ENCODE results near the gene AP2A1. TPM values are rescaled to one million over a fixed set of nuclear protein-coding genes. Genes with fewer than 3 reads are reported as not detected.
"Not testable (repeated sequence)": the region's sequence is repeated elsewhere in the genome, so short reads cannot be mapped to it uniquely, and the experiment has no call there.

Gene AP2A1
- polyA plus RNA-seq (2013, experiment 1 of 2): 60.2 TPM
- 69.5 TPM for polyA plus RNA-seq (2013, experiment 2 of 2)

GRCh38 chr19:49766930-49767299 is at the start of gene AP2A1:
Gene AP2A1 (plus strand): TSS chr19:49767001. CDS start chr19:49767134, 133 bp downstream.
- under 1% methylated on average over 38 of the region's 38 CpGs for WGBS
- H3K36me3 ChIP-seq (ENCODE audit: insufficient read depth, low read length): peaks cover 2% of the 10 kb centered on the region; the same call in 1 of the 2 replicates
- H3K4me3 ChIP-seq (ENCODE audit: low read length): peak within 1 kb of the TSS; percentile 98
- H3K27me3 ChIP-seq (ENCODE audit: insufficient read depth, low read length): no peaks in the 10 kb centered on the region
- no peaks in the 10 kb centered on the region for H3K9me3 ChIP-seq (ENCODE audit: insufficient read depth, low read depth, low read length)
- peaks cover 4% of the 10 kb centered on the region; the same call in 1 of the 2 replicates for H3K4me1 ChIP-seq (ENCODE audit: insufficient read depth, low read length)
- peak within 1 kb of the TSS; percentile 99 for H3K27ac ChIP-seq (ENCODE audit: low read depth, low read length)
- peak within 1 kb of the TSS; percentile 90 for H3K9ac ChIP-seq (ENCODE audit: low read depth, low read length)

GRCh38 chr19:49718511-49718910 is 48.3 kb upstream of the AP2A1 start:
- no peak overlapping the region for H3K27ac ChIP-seq (ENCODE audit: low read depth, low read length)
- 92% methylated on average over 8 of the region's 8 CpGs for WGBS
- no peaks in the 10 kb centered on the region for H3K9me3 ChIP-seq (ENCODE audit: insufficient read depth, low read depth, low read length)
- no peak overlapping the region for H3K9ac ChIP-seq (ENCODE audit: low read depth, low read length)
- no peak overlapping the region for H3K4me3 ChIP-seq (ENCODE audit: low read length)
- peaks cover 2% of the 10 kb centered on the region; the same call in 1 of the 2 replicates for H3K36me3 ChIP-seq (ENCODE audit: insufficient read depth, low read length)
- no peaks in the 10 kb centered on the region for H3K27me3 ChIP-seq (ENCODE audit: insufficient read depth, low read length)
- H3K4me1 ChIP-seq (ENCODE audit: insufficient read depth, low read length): no peaks in the 10 kb centered on the region

GRCh38 chr19:49718991-49719390 is 47.8 kb upstream of the AP2A1 start:
- 76% methylated on average over 6 of the region's 6 CpGs for WGBS
- H3K4me3 ChIP-seq (ENCODE audit: low read length): no peak overlapping the region
- no peak overlapping the region for H3K27ac ChIP-seq (ENCODE audit: low read depth, low read length)
- H3K9me3 ChIP-seq (ENCODE audit: insufficient read depth, low read depth, low read length): no peaks in the 10 kb centered on the region
- H3K36me3 ChIP-seq (ENCODE audit: insufficient read depth, low read length): no peaks in the 10 kb centered on the region
- no peaks in the 10 kb centered on the region for H3K4me1 ChIP-seq (ENCODE audit: insufficient read depth, low read length)
- H3K27me3 ChIP-seq (ENCODE audit: insufficient read depth, low read length): no peaks in the 10 kb centered on the region
- no peak overlapping the region for H3K9ac ChIP-seq (ENCODE audit: low read depth, low read length)

- not testable (repeated sequence) for H3K4me1 ChIP-seq (ENCODE audit: insufficient read depth, low read length); H3K27me3 ChIP-seq (ENCODE audit: insufficient read depth, low read length); H3K9me3 ChIP-seq (ENCODE audit: insufficient read depth, low read depth, low read length); H3K4me3 ChIP-seq (ENCODE audit: low read length); H3K36me3 ChIP-seq (ENCODE audit: insufficient read depth, low read length); H3K27ac ChIP-seq (ENCODE audit: low read depth, low read length); H3K9ac ChIP-seq (ENCODE audit: low read depth, low read length)
- 88% methylated on average over 22 of the region's 22 CpGs for WGBS
Observed at GRCh38 chr19:49719420-49719819, 47.4 kb upstream of the AP2A1 start.

GRCh38 chr19:49727217-49728030 is 39.4 kb upstream of the AP2A1 start:
- no peak overlapping the region for H3K4me3 ChIP-seq (ENCODE audit: low read length)
- WGBS: 87% methylated on average over 23 of the region's 23 CpGs
- H3K4me1 ChIP-seq (ENCODE audit: insufficient read depth, low read length): no peaks in the 10 kb centered on the region
- no peaks in the 10 kb centered on the region for H3K36me3 ChIP-seq (ENCODE audit: insufficient read depth, low read length)
- H3K9ac ChIP-seq (ENCODE audit: low read depth, low read length): no peak overlapping the region
- H3K27ac ChIP-seq (ENCODE audit: low read depth, low read length): no peak overlapping the region
- H3K27me3 ChIP-seq (ENCODE audit: insufficient read depth, low read length): no peaks in the 10 kb centered on the region
- H3K9me3 ChIP-seq (ENCODE audit: insufficient read depth, low read depth, low read length): no peaks in the 10 kb centered on the region

- Histone ChIP-seq H3K4me3 (ENCODE audit: low read length) (no peak overlapping the region), H3K9me3 (ENCODE audit: insufficient read depth, low read depth, low read length) (no peaks in the 10 kb centered on the region), H3K36me3 (ENCODE audit: insufficient read depth, low read length) (no peaks in the 10 kb centered on the region), H3K27ac (ENCODE audit: low read depth, low read length) (no peak overlapping the region), H3K9ac (ENCODE audit: low read depth, low read length) (no peak overlapping the region), H3K27me3 (ENCODE audit: insufficient read depth, low read length) (no peaks in the 10 kb centered on the region), H3K4me1 (ENCODE audit: insufficient read depth, low read length) (no peaks in the 10 kb centered on the region)
- 96% methylated on average over 5 of the region's 5 CpGs for WGBS
Observed at GRCh38 chr19:49730166-49730565, 36.6 kb upstream of the AP2A1 start.

- no peak overlapping the region for H3K9ac ChIP-seq (ENCODE audit: low read depth, low read length)
- H3K27me3 ChIP-seq (ENCODE audit: insufficient read depth, low read length): no peaks in the 10 kb centered on the region
- 92% methylated on average over 4 of the region's 4 CpGs for WGBS
- no peak overlapping the region for H3K27ac ChIP-seq (ENCODE audit: low read depth, low read length)
- no peak overlapping the region for H3K4me3 ChIP-seq (ENCODE audit: low read length)
- H3K36me3 ChIP-seq (ENCODE audit: insufficient read depth, low read length): no peaks in the 10 kb centered on the region
- no peaks in the 10 kb centered on the region for H3K9me3 ChIP-seq (ENCODE audit: insufficient read depth, low read depth, low read length)
- H3K4me1 ChIP-seq (ENCODE audit: insufficient read depth, low read length): no peaks in the 10 kb centered on the region
Observed at GRCh38 chr19:49738268-49738667, 28.5 kb upstream of the AP2A1 start.

- 89% methylated on average over 1 of the region's 1 CpG for WGBS
- no peaks in the 10 kb centered on the region for H3K4me1 ChIP-seq (ENCODE audit: insufficient read depth, low read length)
- H3K9me3 ChIP-seq (ENCODE audit: insufficient read depth, low read depth, low read length): no peaks in the 10 kb centered on the region
Observed at GRCh38 chr19:49739098-49739497, 27.7 kb upstream of the AP2A1 start.

GRCh38 chr19:49739933-49740332 is 26.9 kb upstream of the AP2A1 start:
- Histone ChIP-seq H3K9me3 (ENCODE audit: insufficient read depth, low read depth, low read length) (no peaks in the 10 kb centered on the region), H3K27ac (ENCODE audit: low read depth, low read length) (no peak overlapping the region), H3K36me3 (ENCODE audit: insufficient read depth, low read length) (no peaks in the 10 kb centered on the region), H3K4me3 (ENCODE audit: low read length) (no peak overlapping the region), H3K9ac (ENCODE audit: low read depth, low read length) (no peak overlapping the region), H3K27me3 (ENCODE audit: insufficient read depth, low read length) (no peaks in the 10 kb centered on the region), H3K4me1 (ENCODE audit: insufficient read depth, low read length) (no peaks in the 10 kb centered on the region)
- 91% methylated on average over 9 of the region's 10 CpGs for WGBS

More at GRCh38 chr19:49739098-49739497, 27.7 kb upstream of the AP2A1 start:
- Histone ChIP-seq H3K9ac (ENCODE audit: low read depth, low read length) (no peak overlapping the region), H3K36me3 (ENCODE audit: insufficient read depth, low read length) (no peaks in the 10 kb centered on the region), H3K4me3 (ENCODE audit: low read length) (no peak overlapping the region), H3K27me3 (ENCODE audit: insufficient read depth, low read length) (no peaks in the 10 kb centered on the region), H3K27ac (ENCODE audit: low read depth, low read length) (no peak overlapping the region)

- Histone ChIP-seq H3K9me3 (ENCODE audit: insufficient read depth, low read depth, low read length) (no peaks in the 10 kb centered on the region), H3K4me1 (ENCODE audit: insufficient read depth, low read length) (no peaks in the 10 kb centered on the region), H3K27me3 (ENCODE audit: insufficient read depth, low read length) (no peaks in the 10 kb centered on the region), H3K9ac (ENCODE audit: low read depth, low read length) (no peak overlapping the region), H3K27ac (ENCODE audit: low read depth, low read length) (no peak overlapping the region), H3K4me3 (ENCODE audit: low read length) (no peak overlapping the region), H3K36me3 (ENCODE audit: insufficient read depth, low read length) (no peaks in the 10 kb centered on the region)
- WGBS: 91% methylated on average over 9 of the region's 9 CpGs
Observed at GRCh38 chr19:49741210-49741844, 25.5 kb upstream of the AP2A1 start.

GRCh38 chr19:49744946-49745381 is 21.8 kb upstream of the AP2A1 start:
- Histone ChIP-seq H3K36me3 (ENCODE audit: insufficient read depth, low read length) (no peaks in the 10 kb centered on the region), H3K9ac (ENCODE audit: low read depth, low read length) (no peak overlapping the region), H3K4me3 (ENCODE audit: low read length) (no peak overlapping the region), H3K9me3 (ENCODE audit: insufficient read depth, low read depth, low read length) (no peaks in the 10 kb centered on the region), H3K27ac (ENCODE audit: low read depth, low read length) (no peak overlapping the region), H3K4me1 (ENCODE audit: insufficient read depth, low read length) (no peaks in the 10 kb centered on the region), H3K27me3 (ENCODE audit: insufficient read depth, low read length) (no peaks in the 10 kb centered on the region; the same call in 1 of the 2 replicates)
- WGBS: 95% methylated on average over 23 of the region's 23 CpGs
